ENCODE results near the gene SPNS3.

Gene SPNS3, protein sequence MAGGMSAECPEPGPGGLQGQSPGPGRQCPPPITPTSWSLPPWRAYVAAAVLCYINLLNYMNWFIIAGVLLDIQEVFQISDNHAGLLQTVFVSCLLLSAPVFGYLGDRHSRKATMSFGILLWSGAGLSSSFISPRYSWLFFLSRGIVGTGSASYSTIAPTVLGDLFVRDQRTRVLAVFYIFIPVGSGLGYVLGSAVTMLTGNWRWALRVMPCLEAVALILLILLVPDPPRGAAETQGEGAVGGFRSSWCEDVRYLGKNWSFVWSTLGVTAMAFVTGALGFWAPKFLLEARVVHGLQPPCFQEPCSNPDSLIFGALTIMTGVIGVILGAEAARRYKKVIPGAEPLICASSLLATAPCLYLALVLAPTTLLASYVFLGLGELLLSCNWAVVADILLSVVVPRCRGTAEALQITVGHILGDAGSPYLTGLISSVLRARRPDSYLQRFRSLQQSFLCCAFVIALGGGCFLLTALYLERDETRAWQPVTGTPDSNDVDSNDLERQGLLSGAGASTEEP

DNA sequence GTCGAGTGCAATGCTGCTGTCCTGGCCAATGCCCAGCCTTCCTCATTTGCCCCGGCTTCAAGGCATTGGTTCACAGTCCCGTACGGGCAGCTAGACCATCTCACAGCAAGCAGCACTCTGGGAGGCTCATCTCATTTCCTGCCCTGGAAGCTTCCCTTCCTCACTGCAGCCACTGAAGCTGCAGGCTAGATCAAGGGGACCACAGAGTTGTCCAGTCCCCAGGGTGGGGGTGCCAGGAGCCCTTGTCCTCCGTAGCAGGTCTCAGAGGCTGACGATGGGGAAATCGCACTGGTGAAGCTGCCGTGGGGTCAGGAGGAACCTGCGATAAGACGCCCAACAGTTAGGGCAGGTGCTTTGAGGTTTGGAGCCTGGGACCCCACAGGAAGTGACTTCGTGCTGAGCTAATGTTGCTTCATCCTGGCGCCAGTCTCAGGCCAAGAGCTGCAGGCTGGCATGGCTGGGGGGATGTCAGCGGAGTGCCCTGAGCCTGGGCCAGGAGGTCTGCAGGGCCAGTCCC is at the start of gene SPNS3:
TSS of gene SPNS3 (plus strand) at position 426 of the 517 bp plus-strand sequence. CDS start at position 454, 28 bp downstream.
- in situ Hi-C loops (cut with MboI; ENCODE audit: low sequenced_read_pairs): no loop called here

DNA sequence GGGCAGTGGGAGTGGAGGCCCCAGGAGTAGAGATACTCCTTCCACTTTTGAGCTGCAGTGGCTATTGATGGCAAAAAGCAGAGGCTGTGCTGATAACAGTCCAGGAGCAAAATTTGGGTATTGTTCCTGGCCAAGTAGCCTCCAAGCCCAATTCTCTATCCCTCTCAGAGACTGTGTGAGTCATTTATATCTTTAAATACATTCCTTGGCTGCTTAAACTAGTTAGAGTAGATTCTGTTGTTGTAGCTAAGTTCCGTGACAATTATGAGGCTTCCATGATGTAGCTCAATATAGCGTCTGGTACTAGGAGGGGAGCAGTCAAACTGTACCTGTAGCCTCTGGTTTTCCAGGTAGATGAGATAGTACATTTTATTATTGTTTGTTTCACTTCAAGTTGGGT is 47.3 kb upstream of the SPNS3 start:
- in situ Hi-C loops (cut with MboI; ENCODE audit: low sequenced_read_pairs): no loop called here

DNA sequence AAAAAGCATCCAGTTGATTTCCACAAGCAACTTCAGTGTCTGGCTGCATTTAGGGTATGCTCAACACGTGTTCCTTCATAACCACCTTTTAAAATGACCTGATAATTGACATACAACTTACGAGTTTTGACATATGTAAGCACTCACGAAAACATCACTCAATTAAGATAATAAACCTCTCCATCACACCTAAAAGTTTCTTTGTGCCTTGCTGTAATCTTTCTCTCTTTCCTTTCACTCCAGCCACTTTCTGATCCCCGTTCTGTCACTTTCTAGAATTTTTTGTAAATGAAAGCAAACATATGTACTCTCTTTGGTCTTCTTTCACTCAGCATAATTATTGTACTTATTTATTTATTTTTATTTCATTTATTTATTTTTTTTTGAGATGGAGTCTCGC is 46.6 kb upstream of the SPNS3 start:
- in situ Hi-C loops (cut with MboI; ENCODE audit: low sequenced_read_pairs): no loop called here

DNA sequence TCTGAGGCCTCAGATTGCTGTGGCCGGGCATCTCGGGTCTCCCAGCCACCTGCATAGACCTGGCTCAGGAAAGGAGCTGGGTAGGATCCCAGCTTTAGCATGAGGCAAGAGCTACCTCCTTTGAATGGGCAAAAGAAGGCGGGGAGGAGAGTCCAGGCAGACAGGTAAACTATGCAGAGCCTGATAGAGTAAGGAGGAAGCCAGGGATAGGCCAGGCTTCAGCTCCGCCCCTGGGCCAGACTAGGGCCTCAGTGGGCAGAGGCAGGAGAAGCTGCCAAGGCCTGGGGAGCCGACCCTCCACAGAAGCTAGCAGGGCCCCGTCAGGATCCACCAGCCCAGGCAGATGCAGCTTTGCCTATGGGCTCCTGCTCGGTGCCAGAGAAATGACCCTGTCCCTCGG is 44.7 kb upstream of the SPNS3 start:
- in situ Hi-C loops (cut with MboI; ENCODE audit: low sequenced_read_pairs): no loop called here

DNA sequence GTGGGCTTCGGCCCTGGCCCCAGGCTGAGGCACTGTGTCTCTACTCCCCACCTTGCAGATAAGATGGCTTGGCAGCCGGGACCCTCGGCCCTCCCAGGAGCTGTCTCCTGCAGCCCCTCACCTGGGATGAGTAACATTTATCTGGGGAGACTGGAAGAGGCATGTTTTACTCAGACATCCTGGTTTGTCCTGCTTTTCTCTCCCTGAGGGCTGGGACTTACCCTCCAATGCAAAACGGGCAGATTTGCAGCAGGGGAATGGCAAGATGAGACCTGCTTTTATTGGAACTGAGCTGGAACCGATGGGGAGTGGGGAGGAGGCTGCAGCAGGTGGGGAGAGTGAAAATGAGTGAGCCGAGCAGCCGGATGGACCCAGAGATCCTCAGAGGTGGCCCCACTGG is 39.9 kb upstream of the SPNS3 start:
- in situ Hi-C loops (cut with MboI; ENCODE audit: low sequenced_read_pairs): no loop called here

DNA sequence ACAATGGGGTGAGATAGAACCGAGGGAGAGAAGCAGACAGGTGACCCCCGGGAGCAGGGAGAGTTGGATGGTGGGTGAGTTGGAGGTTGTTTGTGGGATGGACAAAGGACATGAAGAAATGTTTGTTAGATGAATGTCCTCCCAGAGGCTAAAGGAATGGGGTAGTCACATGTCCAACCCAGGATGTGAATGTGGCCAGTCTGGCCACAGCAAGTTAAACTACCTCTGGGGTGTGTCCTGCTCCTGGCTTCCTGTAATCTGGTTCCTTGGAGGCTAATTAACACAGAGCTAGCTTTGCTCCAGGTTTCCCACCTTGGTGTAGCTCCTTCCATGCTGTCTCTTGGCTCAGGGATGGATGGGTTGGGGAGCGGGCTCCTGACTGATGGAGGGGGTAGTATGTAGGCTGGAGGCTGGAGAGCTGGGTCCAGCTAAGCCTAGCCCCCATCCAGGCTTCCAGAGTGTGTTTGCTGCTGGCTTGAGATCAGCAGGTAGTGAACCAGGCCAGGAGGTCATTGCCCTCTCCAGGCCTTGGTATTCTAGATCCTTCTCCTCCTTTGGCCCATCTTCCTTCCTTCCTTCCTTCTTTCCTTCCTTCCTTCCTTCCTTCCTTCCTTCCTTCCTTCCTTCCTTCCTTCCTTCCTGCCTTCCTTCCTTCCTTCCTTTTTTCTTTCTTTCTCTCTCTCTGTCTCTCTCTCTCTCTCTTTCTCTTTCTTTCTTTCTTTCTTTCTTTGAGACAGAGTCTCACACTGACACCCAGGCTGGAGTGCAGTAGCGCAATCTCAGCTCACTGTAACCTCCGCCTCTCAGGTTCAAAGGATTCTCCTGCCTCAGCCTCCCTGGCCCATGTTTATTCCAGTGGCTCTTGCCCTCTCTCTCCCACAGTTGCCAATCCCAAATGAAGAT is 39.3 kb upstream of the SPNS3 start:
- in situ Hi-C loops (cut with MboI; ENCODE audit: low sequenced_read_pairs): no loop called here

DNA sequence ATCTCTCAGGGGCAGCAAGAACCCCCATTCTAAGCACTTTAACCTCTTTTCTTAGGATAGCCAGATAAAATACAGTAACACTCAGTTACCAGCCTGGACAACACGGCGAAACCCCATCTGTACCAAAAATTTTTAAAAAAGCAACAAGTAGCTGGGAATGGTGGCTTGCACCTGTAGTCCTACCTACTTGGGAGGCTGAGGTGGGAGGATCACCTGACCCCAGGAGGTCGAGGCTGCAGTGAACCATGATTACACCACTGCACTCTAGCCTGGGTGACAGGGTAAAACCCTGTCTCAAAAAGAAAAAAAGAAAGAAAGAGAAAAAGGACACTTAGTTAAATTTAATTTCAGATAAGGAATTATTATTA is 38.6 kb upstream of the SPNS3 start:
- in situ Hi-C loops (cut with MboI; ENCODE audit: low sequenced_read_pairs): no loop called here

DNA sequence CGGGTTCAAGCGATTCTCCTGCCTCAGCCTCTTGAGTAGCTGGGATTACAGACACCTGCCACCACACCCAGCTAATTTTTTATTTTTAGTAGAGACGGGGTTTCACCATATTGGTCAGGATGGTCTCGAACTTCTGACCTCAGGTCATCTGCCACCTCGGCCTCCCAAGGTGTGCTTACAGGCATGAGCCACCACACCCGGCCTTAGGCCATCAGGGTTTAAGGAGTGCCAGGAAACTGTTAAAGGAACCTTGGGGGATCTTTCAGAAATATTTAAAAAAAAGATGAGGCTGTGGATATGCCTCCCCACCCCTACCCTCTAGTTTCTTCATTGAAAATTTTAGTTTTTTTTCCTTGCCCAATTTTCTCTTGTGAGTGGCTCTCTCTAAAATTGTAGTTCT is 35.9 kb upstream of the SPNS3 start:
- in situ Hi-C loops (cut with MboI; ENCODE audit: low sequenced_read_pairs): no loop called here

DNA sequence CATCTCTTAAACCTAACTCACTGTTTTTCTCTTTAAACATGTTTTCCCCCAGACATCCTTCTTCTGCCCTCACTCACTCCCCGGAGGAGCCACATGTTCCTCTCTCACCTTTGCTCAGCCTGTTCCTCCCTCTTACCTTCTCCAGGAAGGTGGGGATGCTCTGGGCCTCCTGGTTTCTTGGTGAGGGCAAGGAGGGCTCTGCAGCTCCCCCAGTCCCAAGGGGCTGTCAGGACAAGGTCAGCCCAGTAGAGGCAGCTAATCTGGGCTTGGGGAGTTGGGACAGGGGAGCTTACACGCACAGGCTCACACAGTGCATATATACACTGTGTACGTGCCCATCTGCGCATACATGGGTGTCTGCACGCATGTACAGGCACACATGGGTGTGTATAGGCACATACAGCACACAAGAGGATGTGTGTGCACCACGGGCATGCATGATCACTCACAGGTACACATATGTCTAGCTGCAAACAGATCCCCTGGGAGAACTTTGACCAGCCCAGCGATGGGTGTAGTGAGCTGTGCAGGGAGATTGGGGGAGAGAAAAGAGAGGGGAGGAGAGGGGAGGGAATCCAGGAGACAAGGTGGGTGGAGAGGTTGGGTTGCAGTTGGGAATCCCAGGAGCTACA is 28.6 kb upstream of the SPNS3 start:
- in situ Hi-C loops (cut with MboI; ENCODE audit: low sequenced_read_pairs): no loop called here

DNA sequence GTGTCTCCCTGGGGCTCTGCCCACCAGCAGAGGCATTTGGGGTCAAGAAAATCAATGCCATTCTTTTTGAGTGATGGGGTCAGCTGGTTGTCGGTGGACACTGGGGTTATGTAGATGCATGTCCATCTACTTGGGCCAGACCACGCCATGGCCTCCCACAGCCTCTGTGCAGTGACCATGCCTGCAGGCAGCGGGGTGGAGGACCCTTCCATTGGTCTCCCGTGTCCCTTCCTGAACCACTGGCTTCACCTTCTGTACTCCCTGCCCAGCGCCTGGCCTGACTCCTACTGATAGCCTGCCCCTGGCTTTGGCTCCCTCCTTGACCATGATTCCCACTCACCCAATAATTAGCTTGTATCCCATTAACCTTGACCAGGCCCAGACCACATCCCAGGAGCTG is 28.0 kb upstream of the SPNS3 start:
- in situ Hi-C loops (cut with MboI; ENCODE audit: low sequenced_read_pairs): no loop called here

DNA sequence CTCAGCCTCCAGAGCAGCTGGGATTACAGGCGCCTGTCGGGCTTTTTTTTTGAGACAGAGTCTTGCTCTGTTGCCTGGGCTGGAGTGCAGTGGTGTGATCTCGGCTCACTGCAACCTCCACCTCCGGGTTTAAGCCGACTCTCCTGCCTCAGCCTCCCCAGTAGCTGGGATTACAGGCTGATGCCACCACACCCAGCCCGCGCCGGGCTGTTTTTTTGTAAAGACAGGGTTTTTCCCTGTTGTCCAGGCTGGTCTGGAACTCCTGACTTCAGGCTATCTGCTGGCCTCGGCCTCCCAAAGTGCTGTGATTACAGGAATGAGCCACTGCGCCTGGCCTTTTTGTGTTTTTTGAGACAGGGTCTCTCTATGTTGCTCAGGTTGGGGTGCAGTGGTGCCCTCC is 27.4 kb upstream of the SPNS3 start:
- in situ Hi-C loops (cut with MboI; ENCODE audit: low sequenced_read_pairs): no loop called here

DNA sequence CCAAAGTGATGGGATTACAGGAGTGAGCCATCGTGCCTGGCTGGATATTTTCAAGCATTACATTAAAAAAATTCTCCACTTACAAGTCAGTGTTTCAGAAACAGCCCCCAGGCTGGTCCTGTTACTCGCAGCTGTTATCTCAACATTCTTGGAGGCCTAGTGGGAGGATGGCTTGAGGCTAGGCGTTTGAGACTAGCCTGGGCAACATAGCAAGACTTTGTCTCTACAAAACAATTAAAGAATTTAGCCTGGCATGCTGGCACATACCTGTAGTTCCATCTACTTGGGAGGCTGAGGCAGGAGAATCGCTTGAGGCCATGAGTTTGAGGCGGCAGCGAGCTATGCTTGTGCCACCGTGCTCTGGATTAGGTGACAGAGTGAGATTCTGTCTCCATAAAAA is 26.5 kb upstream of the SPNS3 start:
- in situ Hi-C loops (cut with MboI; ENCODE audit: low sequenced_read_pairs): no loop called here

DNA sequence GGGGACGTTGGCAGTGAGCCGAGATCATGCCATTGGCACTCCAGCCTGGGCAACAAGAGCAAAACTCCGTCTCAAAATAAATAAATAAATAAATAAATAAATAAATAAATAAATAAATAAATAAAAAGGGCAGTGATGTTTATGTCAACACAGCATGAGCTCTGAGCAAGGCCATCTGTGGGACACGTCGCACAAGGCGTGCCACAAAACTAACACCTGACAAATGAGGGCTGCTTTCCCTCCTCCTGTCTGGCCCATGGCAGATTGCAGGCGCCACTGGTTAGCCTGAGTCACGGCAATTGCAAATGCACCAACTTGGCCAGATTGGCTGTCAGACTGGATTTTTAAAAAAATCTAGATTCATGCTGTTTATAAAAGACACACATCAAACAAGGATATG is 25.9 kb upstream of the SPNS3 start:
- in situ Hi-C loops (cut with MboI; ENCODE audit: low sequenced_read_pairs): no loop called here

DNA sequence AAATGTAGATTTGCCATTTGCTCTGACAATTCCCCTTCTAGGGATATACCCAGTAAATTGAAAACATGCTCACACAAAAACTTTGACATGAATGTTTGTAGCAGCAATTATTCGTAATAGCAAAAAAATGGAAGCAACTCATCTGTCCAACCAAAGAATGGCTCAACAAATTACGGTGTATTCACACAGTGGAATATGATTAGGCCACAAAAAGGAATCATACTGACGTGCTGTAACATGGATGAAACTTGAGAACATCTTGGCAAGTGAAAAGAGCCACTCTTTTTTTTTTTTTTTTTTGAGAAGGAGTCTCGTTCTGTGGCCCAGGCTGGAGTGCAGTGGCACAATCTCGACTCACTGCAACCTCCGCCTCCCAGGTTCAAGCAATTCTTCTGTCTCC is 24.1 kb upstream of the SPNS3 start:
- in situ Hi-C loops (cut with MboI; ENCODE audit: low sequenced_read_pairs): no loop called here

DNA sequence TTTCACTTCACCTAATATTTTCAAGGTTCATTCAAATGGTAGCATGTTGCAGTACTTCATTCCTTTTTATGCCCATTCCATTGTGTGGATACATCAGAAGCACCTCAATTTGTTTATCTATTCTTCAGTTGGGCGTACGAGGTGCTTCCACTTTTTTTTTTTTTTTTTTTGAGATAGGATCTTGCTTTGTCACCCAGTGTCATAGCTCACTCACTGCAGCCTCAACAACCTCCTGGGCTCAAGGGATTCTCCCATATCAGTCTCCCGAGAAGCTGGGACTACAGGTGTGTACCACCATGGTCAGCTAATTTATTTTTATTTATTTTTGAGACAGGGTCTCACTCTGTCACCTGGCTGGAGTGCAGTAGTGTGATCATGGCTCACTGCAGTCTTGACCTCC is 22.5 kb upstream of the SPNS3 start:
- in situ Hi-C loops (cut with MboI; ENCODE audit: low sequenced_read_pairs): no loop called here

DNA sequence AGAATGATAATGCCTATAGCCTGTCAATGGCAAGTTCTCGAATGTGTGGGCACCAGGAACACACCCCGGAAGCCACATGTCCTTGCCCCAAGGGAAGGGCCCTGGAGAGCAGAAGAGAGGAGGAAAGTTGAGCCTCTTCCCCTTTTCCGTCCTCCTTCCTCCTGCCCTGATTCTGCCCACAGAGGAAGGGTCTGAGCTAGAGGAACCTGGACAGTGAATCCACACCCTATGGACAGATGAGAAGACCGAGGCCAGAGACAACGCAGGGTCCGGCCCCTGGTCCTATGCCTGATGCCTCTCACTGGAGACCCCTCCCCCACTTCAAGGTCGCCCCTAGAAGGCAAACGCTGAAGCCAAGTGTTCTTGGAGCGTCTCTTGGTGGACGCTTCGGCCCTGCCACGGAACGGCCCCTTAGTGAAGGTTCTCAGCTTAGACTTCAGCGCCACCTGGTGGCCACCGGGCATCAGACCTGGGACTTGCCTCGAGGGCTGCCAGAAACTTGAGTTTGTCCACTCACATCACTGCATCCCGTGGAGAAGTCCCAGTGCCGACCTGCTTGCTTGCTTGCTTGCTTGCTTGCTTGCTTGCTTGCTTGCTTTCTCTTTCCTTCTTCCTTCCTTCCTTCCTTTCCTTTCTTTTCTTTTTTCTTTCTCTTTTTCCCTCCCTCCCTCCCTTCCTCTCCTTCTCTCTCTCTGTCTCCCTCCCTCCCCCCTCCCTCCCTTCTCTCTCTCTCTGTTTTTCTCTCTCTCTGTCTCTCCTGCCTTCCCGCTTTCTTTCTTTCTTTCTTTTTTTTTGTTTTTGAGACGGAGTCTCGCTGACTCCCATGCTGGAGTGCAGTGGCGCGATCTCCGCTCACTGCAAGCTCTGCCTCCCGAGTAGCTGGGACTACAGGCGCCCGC is 20.6 kb upstream of the SPNS3 start:
- in situ Hi-C loops (cut with MboI; ENCODE audit: low sequenced_read_pairs): no loop called here

DNA sequence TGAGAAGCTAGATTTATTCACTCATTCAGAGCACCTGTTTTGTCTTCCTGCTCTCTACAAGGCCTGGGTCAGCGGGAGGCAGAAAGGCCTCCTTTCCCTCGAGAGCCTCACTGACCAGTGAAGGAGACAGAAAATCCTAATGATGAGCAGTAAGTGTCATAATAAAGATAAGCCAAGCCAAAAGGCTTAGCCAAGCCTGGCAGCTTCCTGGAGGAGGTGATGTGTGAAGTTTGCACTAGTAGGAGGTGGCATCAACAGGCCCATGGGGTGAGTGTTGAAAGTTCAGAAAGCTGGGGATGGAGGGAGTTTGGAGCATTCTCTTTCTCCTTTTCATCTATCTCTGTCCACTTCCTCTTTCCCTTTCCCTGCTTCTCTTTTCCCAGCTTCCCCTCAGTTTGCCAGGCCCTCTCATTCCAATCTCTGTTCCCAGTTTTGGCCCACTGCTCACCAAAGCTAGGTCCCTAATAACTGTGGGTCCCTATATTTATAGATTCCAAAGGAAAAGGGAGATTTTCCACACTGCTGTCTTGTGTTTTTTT is 16.5 kb upstream of the SPNS3 start:
- in situ Hi-C loops (cut with MboI; ENCODE audit: low sequenced_read_pairs): no loop called here

DNA sequence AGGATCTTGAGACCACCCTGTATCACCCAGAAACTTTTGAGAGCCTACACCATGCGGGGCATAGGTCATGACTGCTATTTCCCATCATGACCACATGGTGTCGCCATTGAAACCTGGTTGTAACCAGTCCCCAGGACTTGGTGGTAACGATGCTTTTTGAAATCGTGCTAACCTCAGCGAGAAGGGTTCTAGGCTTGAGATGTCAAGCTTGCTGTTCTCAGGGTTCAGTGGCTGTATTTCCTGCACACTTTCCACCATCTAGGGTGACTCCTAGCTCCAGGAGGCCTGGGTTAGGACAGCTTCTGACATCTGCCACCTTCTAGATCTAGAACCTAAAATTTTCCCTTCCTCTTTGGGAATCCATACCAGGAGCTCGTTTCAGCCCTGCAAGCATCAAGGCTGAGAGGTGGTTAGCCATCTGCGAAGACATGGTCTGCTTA is 13.0 kb upstream of the SPNS3 start:
- in situ Hi-C loops (cut with MboI; ENCODE audit: low sequenced_read_pairs): no loop called here

DNA sequence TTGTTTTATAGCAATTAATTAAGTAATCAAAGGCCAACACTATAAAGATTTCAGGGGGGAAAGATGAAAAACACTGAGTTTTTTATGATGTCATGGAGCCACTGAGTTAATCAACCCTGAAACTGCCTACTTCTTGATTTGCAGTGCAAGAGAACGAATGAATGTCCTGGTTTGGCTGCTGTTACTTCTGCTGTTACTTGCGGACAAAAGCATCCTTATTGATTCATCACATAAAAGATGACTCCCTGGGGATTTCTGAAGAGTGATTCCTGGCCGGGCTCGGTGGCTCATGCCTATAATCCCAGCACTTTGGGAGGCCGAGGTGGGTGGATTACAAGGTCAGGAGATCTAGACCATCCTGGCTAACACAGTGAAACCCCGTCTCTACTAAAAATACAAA is 10.9 kb upstream of the SPNS3 start:
- in situ Hi-C loops (cut with MboI; ENCODE audit: low sequenced_read_pairs): no loop called here

DNA sequence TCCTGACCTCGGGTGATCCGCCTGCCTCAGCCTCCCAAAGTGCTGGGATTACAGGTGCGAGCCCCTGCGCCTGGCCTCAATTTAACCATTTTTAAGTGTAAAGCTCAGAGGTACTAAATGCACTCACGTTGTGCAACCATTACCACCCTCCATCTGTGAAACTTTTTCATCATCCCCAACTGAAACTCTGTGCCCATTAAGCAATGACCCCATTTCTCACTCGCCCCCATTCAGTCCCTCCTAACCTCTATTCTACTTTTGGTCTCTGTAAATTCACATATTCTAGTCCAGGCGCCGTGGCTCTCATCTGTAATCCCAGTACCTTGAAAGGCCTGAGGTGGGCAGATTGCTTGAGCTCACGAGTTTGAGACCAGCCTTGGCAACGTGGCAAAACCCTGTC is 8.3 kb upstream of the SPNS3 start:
- in situ Hi-C loops (cut with MboI; ENCODE audit: low sequenced_read_pairs): no loop called here
